CD14-positive monocyte (primary cell): ENCODE results near the gene VOPP1. TPM values are rescaled to one million over a fixed set of nuclear protein-coding genes. Genes with fewer than 3 reads are reported as not detected.

Experiments used
- DNase-seq, 3 donors: peaks; one replicate each; pipeline ENCODE4 v3.0.0-alpha.2; 2011 to 2022
- H2AFZ ChIP-seq: 2 replicates; pipeline ENCODE4 v1.6.0; 2012; ENCODE audit warnings: mild to moderate bottlenecking, low read depth, low read length, inconsistent platforms; ENCODE audit not compliant: insufficient read depth, poor library complexity, severe bottlenecking
- H3K27ac ChIP-seq, 2 donors: 1 replicate in 1 of 2; 2 replicates in 1 of 2; pipeline ENCODE4 v1.5.1; 2012 to 2013; ENCODE audit warnings: low read length in 2 of 2, control low read depth in 1 of 2, inconsistent platforms in 1 of 2, low read depth in 1 of 2, mild to moderate bottlenecking in 1 of 2
- H3K27me3 ChIP-seq, 2 donors: one replicate each; pipeline versions ENCODE4 v1.6.0 to v1.6.1; 2011 to 2013; ENCODE audit warnings: low read length in 2 of 2; ENCODE audit not compliant: control insufficient read depth in 2 of 2, insufficient read depth in 2 of 2
- H3K36me3 ChIP-seq, 2 donors: replicated peaks in 1 of 2; 1 replicate in 1 of 2; 2 replicates in 1 of 2; pipeline versions ENCODE4 v1.5.1 to v1.6.1; 2012 to 2013; ENCODE audit warnings: low read length in 2 of 2, control low read depth in 1 of 2, inconsistent platforms in 1 of 2, mild to moderate bottlenecking in 1 of 2; ENCODE audit not compliant: insufficient read depth in 2 of 2, control insufficient read depth in 1 of 2
- H3K4me1 ChIP-seq, 2 donors: 1 replicate in 1 of 2; 2 replicates in 1 of 2; pipeline versions ENCODE4 v1.5.1 to v1.6.1; 2012 to 2013; ENCODE audit warnings: low read length in 2 of 2, control low read depth in 1 of 2, inconsistent platforms in 1 of 2, mild to moderate bottlenecking in 1 of 2, moderate library complexity in 1 of 2; ENCODE audit not compliant: insufficient read depth in 2 of 2, control insufficient read depth in 1 of 2
- H3K4me2 ChIP-seq: replicated peaks from 2 replicates; pipeline ENCODE3; 2012; ENCODE audit warnings: low read length, moderate library complexity, mild to moderate bottlenecking; ENCODE audit not compliant: poor library complexity, severe bottlenecking; ENCODE audit errors: extremely low read depth
- H3K4me3 ChIP-seq, 3 experiments: fragments of 200-600 bp in 1 of 3; sonication (generic) in 1 of 3; replicated peaks in 1 of 3; 1 replicate in 2 of 3; 2 replicates in 1 of 3; pipeline ENCODE4 v1.5.1; 2011 to 2013; ENCODE audit warnings: low read length in 3 of 3, mild to moderate bottlenecking in 3 of 3, control low read depth in 2 of 3, low read depth in 2 of 3, inconsistent platforms in 1 of 3, moderate library complexity in 1 of 3
- H3K79me2 ChIP-seq: 2 replicates; pipeline ENCODE4 v1.6.0; 2012; ENCODE audit warnings: mild to moderate bottlenecking, control low read depth, inconsistent platforms, low read length, moderate library complexity; ENCODE audit not compliant: insufficient read depth
- H3K9ac ChIP-seq: 2 replicates; pipeline ENCODE4 v1.6.0; 2017; ENCODE audit warnings: low read length, mild to moderate bottlenecking; ENCODE audit not compliant: insufficient read depth, poor library complexity, severe bottlenecking
- H3K9me3 ChIP-seq, 2 donors: replicated peaks in 1 of 2; 1 replicate in 1 of 2; 2 replicates in 1 of 2; pipeline versions ENCODE4 v1.5.1 to v1.6.1; 2012 to 2013; ENCODE audit warnings: low read length in 2 of 2, control low read depth in 1 of 2; ENCODE audit not compliant: control insufficient read depth in 1 of 2, insufficient read depth in 1 of 2
- H4K20me1 ChIP-seq: 2 replicates; pipeline ENCODE4 v1.6.0; 2012; ENCODE audit warnings: mild to moderate bottlenecking, low read length, control low read depth, moderate library complexity; ENCODE audit not compliant: insufficient read depth
- H3K27ac Mint-ChIP-seq, 7 donors: one replicate each; pipeline ENCODE4 v1.8.0; 2020; ENCODE audit warnings: mild to moderate bottlenecking in 7 of 7, mixed read lengths in 7 of 7, moderate library complexity in 6 of 7, inconsistent platforms in 2 of 7
- H3K27me3 Mint-ChIP-seq, 3 donors: one replicate each; pipeline ENCODE4 v1.8.0; 2021 to 2022; ENCODE audit warnings: low read depth in 3 of 3, mild to moderate bottlenecking in 3 of 3, mixed read lengths in 3 of 3, moderate library complexity in 3 of 3, inconsistent platforms in 1 of 3
- H3K36me3 Mint-ChIP-seq, 2 donors: one replicate each; pipeline ENCODE4 v1.8.0; 2020; ENCODE audit warnings: mixed read lengths in 2 of 2, inconsistent platforms in 1 of 2, mild to moderate bottlenecking in 1 of 2
- H3K4me1 Mint-ChIP-seq: one replicate; pipeline ENCODE4 v1.8.0; 2020; ENCODE audit warnings: mild to moderate bottlenecking, mixed read lengths
- H3K4me3 Mint-ChIP-seq, 2 donors: one replicate each; pipeline ENCODE4 v1.8.0; 2020; ENCODE audit warnings: mild to moderate bottlenecking in 2 of 2, mixed read lengths in 2 of 2, moderate library complexity in 1 of 2
- H3K9me3 Mint-ChIP-seq, 7 donors: one replicate each; pipeline ENCODE4 v1.8.0; 2020 to 2022; ENCODE audit warnings: mixed read lengths in 7 of 7, mild to moderate bottlenecking in 6 of 7, moderate library complexity in 6 of 7, inconsistent platforms in 2 of 7
- CTCF ChIP-seq: fragments of 200-600 bp; IDR thresholded peaks from one replicate; pipeline ENCODE4 v1.8.0; 2022; ENCODE audit warnings: antibody characterized with exemption, mild to moderate bottlenecking
- WGBS: methylation state at CpG from one replicate; pipeline ENCODE4 v1.1.5; 2013; ENCODE audit warnings: missing lambda C conversion rate; ENCODE audit not compliant: insufficient coverage; 5-methylcytosine and 5-hydroxymethylcytosine counted together
- intact Hi-C, 2 donors: fragments of 100-400 bp; cut with micrococcal nuclease; formaldehyde crosslinking; loops; one replicate each; pipeline versions ENCODE4 v1.15.0 to v1.15.1; 2023
- polyA plus RNA-seq, 3 donors: library from polyadenylated mRNA; depleted of rRNA in 1 of 3; unstranded in 2 of 3; stranded (reverse) in 1 of 3; fragments of 300-500 nt in 2 of 3; fragments of >200 nt in 1 of 3; fragmentation: Illumina TruSeq in 2 of 3; gene quantifications; 1 replicate in 2 of 3; 2 replicates in 1 of 3; pipeline ENCODE4 v1.2.3, GENCODE V29; 2012 to 2021

The VOPP1 gene
- polyA plus RNA-seq, 3 donors, result 16.7 to 22.1 (median 18.0) TPM

- peaks cover 12% of the 10 kb centered on the region for H4K20me1 ChIP-seq
- no peak overlapping the region for H3K4me2 ChIP-seq
- no peaks in the 10 kb centered on the region for H3K79me2 ChIP-seq
- WGBS, result no CpG with 5 or more reads among the region's 6 CpGs
- Mint-ChIP-seq H3K27me3 (no peaks in the 10 kb centered on the region), H3K27ac (no peak overlapping the region), H3K4me3 (no peak overlapping the region), H3K9me3 (no peaks in the 10 kb centered on the region), H3K4me1 (peaks cover 4% of the 10 kb centered on the region), H3K36me3 (peaks cover 33 to 37% of the 10 kb centered on the region in 2 donors)
- H3K4me3 ChIP-seq, result no peak overlapping the region
- DNase-seq, result no peak
- no peak overlapping the region for H3K9ac ChIP-seq
- no peaks in the 10 kb centered on the region for H3K9me3 ChIP-seq
- H3K4me1 ChIP-seq, result no peaks in the 10 kb centered on the region
- H3K36me3 ChIP-seq, result peaks cover 3 to 33% of the 10 kb centered on the region in 2 donors
- H3K27ac ChIP-seq, result no peak overlapping the region
- no peak overlapping the region for H2AFZ ChIP-seq
- intact Hi-C loops, result no loop called here
- no peaks in the 10 kb centered on the region for H3K27me3 ChIP-seq
- no peak for TF ChIP-seq CTCF
Observed at GRCh38 chr7:55478700-55479099, 93.6 kb downstream of the VOPP1 start.

- no peak overlapping the region for H3K4me2 ChIP-seq
- Mint-ChIP-seq H3K27ac (peak overlapping the region in 2 of 7 donors; percentile 12 to 56), H3K9me3 (no peaks in the 10 kb centered on the region), H3K27me3 (no peaks in the 10 kb centered on the region), H3K4me3 (no peak overlapping the region), H3K4me1 (peaks cover 4% of the 10 kb centered on the region), H3K36me3 (peaks cover 26 to 29% of the 10 kb centered on the region in 2 donors)
- peaks cover 12% of the 10 kb centered on the region for H4K20me1 ChIP-seq
- H3K9me3 ChIP-seq, result no peaks in the 10 kb centered on the region
- peaks cover 6 to 34% of the 10 kb centered on the region in 2 donors for H3K36me3 ChIP-seq
- H3K27ac ChIP-seq, result peak overlapping the region in 1 of 2 donors; percentile 2
- TF ChIP-seq CTCF, result no peak
- H3K9ac ChIP-seq, result no peak overlapping the region
- H3K4me1 ChIP-seq, result no peaks in the 10 kb centered on the region
- 97% methylated on average over 3 of the region's 13 CpGs for WGBS
- intact Hi-C loops, result no loop called here
- DNase-seq, result no peak
- H3K79me2 ChIP-seq, result no peaks in the 10 kb centered on the region
- H3K27me3 ChIP-seq, result no peaks in the 10 kb centered on the region
- no peak overlapping the region for H2AFZ ChIP-seq
- no peak overlapping the region for H3K4me3 ChIP-seq
Observed at GRCh38 chr7:55477781-55478374, 94.4 kb downstream of the VOPP1 start.
